DMS79 treated with DMSO at 0.1 percent for 48 hours (cell line): ENCODE results near the gene BSG.
"Not testable (repeated sequence)": the region's sequence is repeated elsewhere in the genome, so short reads cannot be mapped to it uniquely, and the experiment has no call there.

Experiments used
- DNase-seq: peaks from one replicate; lab custom pipeline; 2025; lab: John Stamatoyannopoulos, UW

BSG gene

DNA sequence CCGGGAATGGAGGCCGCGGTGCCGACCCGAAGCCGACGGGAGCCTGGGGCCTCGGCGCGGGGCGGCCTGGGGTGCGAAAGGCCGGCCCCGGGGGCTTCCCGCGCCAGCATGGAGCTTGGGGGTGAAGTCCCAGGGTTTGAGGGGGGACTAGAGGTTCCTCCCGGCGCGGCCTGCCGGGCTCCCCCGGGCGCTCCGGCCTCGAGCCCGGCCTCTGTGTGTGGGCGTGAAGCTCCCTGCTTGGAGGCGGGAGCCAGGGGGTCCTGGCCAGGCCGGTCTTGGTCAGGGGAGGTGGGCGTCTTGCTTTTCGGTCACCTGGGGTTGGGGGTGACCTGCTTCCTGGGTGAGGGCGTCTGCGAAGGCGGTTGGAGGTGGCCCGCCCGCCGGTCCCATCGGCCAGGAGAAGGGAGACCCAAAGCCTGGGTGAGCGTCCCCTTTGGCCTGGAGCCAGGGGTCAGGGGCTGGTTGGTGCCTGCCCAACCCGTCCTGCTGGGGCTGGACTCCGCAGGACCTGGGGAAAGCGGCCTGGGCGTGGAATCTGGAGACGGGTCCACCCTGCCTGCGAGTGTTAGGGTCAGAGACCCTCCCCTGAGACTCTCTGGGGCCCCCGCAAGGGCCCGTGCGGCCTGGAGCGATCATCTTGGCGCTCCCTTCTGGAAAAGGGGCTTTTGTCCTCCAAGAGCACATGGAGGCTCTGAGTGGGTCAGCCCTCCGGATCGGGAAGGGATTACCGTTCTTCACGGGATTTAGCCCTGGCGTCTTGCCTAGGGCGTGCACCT lies 535 bp downstream of the BSG start:
- DNase-seq, result peak; percentile 34

DNA sequence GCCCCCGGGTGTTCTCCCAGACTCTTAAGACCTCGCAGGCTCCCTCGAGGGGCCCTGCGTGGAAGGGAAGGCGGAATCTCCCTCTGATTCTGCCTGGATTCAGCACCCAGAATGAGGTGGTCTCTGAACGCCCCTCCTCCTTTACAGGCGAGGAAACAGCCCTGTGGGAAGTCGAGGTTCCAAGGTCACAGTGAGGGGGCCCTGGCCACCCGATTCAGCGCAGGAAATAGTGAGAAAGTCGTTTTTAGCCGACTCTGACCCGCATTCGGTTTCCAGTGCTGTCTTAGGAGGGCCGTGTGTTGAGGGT lies 1.1 kb downstream of the BSG start:
- DNase-seq, result no peak

DNA sequence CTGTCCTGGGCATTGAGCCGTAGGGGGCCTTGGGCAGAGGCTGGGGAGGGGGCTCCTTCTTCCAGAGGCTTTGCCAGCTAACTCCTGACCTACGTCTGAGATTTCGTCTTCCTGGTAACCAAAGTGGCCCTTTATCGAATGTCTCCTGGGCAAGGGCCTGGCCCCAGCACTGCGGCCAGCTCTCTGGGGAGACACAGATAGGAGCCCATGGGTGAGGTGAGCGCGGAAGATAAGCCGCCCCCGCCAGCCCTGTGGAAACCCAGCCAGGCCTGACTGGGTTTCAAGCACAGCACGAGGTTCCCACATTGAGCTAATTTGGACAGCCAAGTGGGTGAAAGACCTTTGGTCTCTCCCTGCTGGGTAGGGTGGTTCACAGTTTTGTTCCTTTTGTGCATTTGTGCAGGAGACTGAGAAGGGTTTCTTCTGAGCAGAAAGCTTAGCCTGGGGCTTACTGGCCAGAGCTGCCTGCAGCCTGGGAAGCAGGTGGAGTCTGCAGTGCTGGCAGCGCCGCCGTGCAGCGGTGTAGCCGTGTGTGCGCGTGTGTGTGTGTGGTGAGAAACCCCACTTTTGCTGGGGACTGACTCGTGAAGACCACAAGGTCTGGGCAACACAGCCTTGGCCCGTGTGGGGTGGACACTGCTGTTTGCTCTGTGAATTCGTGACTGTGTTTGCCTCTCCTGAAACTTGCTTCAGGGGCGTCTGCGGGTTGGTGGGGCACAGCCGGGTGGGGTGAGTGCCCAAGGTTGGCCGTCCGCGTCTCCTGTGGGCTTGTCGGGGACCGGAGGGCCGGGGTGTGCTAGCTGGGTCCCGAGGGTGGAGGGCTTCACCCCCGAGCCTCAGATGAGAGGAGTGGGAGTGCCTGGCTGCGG lies 2.5 kb downstream of the BSG start:
- peak; percentile 38 for DNase-seq

DNA sequence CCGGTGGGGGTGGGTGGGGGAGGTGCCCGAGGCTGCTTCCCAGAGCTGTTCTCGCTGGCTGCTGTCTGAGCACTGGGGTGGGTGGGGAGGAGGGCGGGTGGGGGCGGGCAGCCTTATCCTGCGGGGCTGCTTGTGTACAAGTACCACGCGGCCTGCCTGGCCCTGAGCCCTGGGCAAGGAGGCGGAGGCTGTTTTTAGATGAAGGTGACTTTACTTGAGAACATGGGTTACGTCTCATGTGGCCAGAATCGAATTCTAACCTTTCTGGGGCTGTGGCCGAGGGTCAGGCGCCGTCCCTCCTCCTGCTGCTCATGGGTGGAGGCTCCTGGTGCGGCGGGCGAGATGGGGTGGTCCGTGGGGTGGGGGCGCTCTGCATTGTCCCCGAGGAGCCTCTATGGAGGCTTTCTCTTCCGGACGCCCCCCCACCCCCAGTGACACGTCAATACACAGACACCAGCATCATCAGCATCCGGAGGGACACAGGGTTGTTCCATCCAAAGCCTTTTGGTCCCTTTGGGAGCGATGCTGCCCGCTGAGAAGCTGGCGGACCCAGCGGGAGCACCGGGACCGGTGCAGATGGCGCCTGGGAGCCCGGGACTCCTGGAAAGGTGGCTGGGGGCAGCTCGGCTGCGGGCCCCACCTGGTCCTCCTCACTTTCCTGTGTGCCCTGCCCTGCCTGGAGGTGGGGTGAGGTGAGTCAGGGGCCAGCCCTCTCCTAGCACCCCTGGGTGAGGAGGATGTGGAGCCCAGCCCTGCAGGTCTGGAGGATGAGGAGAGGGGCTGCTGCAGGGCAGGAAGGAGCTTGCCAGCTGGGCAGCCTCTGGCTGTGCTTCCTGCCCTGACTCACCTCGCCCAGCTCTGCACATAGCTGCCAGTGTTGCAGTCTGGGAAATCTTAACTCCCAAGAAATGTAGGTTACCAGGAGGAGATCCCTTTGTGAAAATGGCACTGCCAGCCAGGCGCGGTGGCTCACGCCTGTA lies 3.4 kb downstream of the BSG start:
- DNase-seq, result no peak

DNA sequence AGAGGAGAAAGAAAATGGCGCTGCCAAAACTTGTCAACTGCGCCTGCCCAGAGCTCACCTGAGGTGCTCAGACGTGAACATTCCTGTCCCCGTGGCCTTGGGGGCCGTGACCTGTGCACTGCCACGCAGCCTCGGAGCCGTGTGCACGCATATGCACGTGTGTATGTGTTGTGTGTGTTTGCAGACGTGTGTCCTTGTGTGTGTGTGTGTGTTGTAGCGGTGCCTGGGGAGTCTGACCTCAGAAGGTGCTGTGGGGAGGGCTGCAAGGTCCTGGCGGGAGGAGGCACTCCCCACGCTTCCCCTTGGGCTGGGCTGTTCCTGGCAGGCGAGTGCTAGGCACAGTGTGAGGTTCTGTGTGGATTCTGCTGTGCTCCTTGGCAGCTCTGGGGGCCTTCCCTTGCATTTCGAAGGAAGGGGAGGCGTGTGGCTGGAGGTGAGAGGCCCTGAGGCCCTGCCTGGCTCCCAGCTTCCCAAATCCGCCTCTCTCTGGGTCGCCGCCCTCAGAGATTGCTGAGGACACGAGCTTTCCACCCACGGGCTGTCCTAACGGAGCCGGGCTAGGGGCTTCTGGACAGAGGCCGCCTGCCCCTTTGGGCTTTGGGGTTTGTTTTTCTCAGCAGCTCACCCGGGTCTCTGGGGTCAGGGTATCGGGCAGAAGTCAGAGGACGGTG lies 4.5 kb downstream of the BSG start:
- no peak for DNase-seq

DNA sequence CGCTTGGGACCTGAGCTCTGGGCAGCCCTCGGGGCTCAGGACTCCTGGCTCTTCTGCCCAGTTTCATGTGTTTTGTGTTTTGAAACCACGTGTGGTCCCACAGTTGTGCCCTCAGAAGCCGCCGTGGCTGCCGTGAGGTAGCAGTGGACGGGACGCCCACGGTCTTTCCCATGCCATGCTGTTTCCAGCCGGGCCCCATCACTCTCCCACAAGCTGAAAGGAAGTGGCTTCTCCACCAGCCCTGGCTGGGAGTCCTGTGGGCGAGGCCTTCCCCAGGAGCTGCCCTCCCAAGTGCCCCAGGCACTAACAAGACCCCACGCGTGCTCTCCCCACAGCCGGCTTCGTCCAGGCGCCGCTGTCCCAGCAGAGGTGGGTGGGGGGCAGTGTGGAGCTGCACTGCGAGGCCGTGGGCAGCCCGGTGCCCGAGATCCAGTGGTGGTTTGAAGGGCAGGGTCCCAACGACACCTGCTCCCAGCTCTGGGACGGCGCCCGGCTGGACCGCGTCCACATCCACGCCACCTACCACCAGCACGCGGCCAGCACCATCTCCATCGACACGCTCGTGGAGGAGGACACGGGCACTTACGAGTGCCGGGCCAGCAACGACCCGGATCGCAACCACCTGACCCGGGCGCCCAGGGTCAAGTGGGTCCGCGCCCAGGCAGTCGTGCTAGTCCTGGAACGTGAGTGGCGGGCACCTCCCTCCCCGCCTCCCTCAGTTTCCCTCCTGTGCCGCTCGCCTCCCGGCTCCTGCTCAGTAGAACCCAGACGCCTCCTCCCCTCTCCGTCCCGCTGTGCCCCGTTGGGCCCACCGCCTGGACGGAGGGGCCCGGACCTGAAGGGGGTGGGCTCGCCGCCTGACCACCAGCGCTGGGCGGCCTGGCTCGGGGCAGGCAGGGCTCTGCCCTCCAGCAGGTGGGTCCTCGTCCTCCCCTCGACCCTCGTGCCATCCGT lies 5.3 kb downstream of the BSG start:
- DNase-seq, result no peak

DNA sequence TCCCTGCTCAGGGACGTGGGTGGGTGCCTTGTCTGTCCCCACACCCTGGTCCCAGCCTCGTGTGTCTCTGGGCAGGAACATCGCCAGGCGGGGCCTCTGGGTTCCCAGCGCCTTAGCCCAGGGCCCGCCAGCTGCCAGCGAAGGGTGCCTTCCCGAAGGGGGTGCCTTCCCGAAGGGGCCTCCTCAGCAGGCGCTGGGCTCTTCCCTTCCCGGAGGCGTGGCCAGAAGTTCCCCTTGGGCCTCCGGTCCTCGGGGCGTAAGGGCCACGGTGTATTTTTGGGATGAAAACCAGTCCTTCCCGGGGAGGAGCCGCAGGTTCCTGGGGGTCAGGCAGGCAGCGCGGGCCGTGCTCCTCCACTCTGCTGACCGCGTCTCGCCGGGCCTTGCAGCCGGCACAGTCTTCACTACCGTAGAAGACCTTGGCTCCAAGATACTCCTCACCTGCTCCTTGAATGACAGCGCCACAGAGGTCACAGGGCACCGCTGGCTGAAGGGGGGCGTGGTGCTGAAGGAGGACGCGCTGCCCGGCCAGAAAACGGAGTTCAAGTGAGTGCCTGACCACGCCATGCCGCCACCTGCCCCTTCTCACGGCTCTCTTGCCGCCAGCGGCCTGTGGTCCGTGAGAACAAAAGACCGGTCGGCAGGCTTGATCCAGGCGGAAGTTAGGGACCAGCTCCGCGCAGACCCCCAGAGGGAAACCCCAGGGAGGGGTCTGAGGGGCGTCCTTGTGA lies 6.9 kb downstream of the BSG start:
- DNase-seq, result no peak

DNA sequence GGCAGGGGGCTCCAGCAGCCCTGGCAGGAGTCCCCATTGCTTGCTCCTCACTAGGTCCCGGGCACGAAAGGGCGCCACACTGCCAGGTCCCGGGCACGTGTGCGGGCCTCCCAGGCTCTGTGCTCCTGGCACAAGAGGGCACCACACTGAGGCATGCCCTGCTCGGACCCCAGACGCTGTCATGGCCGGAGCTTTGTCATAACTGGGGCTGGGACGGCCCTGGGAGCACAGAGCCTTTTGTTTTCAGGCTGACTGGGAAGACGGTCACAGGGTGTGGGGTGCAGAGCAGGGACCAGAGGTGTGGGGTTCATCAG lies 7.4 kb downstream of the BSG start:
- no peak for DNase-seq

DNA sequence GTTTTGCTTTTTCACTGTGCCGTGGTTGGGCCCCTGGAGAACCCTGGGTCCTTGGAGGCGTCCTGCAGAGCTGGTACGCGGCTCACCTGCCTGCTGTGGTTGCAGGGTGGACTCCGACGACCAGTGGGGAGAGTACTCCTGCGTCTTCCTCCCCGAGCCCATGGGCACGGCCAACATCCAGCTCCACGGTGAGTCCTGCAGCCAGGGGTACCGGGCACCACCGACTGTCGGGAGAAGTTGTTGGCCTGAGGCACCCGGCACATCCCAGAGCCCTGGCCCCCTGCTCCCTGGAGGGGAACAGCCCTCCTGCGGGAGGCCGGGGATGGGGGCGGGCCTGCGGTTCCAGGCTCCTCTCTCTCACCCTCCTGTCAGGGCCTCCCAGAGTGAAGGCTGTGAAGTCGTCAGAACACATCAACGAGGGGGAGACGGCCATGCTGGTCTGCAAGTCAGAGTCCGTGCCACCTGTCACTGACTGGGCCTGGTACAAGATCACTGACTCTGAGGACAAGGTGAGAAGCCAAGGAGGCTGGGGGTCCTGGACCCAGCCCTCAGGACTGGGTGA lies 8.0 kb downstream of the BSG start:
- no peak for DNase-seq

DNA sequence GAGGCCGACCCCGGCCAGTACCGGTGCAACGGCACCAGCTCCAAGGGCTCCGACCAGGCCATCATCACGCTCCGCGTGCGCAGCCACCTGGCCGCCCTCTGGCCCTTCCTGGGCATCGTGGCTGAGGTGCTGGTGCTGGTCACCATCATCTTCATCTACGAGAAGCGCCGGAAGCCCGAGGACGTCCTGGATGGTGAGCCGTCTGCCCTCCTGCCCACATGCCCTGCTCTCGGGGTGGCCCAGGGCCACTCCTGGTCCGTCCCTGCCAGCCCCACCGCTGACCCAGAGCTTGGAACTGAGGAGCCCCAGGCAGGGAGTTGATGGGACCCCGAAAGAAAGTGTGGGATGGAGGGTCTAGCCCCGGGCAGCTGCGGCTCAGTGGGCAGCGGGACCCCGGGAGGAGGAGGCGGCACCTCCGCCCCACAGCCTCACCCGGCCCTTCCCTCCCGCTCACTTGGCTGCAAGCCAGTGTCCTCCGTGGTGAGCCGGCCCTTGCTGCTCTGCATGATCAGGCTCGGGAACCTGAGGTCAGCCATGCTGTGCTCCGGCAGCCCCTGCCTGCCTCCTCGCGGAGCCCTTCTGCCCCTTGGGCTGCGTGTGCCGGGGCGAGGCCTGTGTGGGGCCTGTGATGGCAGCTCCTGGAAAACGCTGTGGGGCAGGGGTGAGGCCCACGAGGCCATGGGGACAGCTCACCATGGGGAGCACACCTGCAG lies 9.2 kb downstream of the BSG start:
- DNase-seq, result no peak

DNA sequence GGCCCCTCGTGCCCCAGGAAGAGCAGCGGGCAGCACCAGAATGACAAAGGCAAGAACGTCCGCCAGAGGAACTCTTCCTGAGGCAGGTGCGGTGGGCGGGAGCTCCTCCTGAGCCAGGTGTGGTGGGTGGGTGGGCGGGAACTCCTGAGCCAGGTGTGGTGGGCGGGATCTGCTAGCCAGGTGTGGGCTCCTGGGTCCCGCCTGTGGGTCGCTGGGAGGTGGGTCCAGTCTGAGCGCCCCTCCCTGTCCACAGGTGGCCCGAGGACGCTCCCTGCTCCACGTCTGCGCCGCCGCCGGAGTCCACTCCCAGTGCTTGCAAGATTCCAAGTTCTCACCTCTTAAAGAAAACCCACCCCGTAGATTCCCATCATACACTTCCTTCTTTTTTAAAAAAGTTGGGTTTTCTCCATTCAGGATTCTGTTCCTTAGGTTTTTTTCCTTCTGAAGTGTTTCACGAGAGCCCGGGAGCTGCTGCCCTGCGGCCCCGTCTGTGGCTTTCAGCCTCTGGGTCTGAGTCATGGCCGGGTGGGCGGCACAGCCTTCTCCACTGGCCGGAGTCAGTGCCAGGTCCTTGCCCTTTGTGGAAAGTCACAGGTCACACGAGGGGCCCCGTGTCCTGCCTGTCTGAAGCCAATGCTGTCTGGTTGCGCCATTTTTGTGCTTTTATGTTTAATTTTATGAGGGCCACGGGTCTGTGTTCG lies 10.3 kb downstream of the BSG start:
- DNase-seq, result no peak

DNA sequence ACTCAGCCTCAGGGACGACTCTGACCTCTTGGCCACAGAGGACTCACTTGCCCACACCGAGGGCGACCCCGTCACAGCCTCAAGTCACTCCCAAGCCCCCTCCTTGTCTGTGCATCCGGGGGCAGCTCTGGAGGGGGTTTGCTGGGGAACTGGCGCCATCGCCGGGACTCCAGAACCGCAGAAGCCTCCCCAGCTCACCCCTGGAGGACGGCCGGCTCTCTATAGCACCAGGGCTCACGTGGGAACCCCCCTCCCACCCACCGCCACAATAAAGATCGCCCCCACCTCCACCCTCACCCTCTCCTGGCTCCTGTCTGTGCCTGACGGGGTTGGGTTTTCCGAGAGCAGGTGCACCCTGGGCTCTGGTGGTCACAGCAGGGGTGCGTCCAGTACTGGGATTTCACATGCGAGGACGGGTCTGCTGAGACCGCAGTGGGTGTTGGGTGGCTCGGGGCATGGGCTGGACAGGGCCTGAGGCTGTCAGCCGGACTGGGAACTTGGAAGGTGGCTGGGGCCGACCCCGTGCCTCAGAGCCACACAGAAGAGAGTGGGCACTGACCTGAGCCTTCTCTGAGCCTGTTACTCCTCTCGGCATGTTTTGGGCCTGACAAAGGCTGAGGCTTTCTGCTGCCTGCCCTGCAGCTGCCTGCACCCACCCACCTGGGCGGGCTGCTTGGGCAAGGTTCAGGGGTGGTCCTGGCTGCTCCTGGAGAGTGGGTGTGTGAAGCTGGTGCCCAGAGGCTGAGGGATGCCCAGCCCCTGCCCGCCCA lies 11.0 kb downstream of the BSG start:
- DNase-seq, result no peak

DNA sequence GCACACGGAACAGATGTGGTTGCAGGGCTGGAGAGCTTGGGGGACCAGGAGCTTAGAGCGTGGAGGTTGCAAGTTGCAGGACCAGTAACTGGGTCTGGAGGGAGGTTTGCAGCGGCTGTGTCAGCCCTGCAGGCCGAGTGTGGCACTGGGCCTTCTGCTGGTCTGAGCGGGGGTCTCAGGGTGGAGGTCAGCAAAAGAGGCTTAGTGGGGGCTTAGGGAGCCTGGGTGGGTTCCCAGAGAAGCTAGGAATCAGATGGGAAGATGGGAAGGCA lies 11.5 kb downstream of the BSG start:
- DNase-seq, result no peak

DNA sequence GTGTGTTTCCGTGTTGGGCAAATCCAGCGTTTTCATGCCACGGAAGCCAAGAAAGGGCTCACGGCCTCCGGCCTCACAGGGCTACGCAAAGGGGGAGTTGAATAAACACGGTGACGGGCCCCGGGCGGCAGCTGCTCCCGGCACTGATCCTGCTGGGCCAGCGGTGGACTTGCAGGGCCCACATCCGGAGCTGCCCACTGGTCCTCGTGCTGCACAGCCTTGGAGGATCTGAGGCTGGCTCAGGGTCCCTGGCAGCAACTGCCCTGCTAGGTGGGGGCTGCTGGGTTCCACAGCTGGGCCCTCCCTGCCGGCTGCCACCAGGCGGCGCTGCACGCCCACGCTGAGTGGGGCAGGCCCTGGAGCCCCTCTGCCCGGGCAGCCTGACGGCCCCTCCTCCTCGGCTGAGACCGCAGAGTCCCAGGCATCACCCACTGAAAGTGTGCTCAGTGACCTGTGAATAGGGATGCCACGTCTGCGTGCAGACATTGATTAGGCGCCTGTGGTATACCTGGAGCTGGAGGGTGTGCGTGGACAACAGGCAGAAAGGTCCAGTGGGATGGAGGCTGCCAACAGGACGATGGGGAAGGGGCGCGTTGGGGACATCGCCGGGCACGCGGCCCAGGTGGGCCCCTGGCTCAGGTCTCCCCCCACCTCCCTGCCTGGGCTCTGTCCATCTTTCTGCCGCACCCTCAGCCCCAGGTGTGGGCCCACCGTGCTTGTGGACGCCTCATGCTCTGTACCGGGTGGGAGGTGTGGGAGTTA lies 12.0 kb downstream of the BSG start:
- DNase-seq, result no peak

DNA sequence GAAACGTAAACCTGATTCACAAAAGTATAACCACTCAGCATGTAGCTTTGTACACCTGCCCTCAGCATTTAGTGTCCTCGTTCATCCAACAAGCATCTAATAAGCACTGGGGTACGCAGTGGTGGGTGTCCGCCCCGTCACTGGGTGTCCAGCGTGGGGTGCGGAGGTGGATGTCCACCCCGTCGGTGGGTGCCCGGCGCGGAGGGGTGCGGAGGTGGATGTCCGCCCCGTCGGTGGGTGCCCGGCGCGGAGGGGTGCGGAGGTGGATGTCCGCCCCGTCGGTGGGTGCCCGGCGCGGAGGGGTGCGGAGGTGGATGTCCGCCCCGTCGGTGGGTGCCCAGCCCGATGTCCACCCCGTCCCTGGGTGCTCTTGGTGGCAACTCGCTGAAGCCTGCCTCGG lies 12.8 kb downstream of the BSG start:
- not testable (repeated sequence) for DNase-seq

DNA sequence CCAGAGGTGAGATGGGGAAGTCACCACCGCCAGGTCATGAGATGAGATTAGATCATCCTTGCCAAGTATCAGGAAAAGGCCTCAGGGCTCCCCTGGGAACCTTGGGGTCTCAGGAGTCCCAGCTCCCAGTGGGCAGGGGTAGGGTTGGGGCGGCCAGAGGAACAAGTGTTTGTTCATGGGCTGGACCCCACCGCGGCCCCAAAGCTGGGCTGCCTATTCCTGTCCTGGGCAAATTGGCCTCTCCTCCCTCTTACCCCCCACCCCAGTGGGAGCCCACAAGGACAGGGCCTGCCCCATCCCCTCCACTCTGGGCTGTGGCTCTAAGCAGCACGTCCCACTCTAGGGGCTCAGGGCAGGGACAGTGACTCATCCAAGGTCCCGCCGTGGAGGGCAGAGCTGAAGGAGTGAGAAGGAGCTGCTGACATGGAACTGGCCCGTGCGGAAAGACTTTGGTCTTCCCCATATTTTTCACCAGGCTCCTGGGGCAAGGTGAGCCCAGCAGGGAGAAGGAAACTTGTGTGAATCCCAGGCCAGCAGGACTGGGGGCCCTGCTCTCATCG lies 13.2 kb downstream of the BSG start:
- no peak for DNase-seq
